HEK293 (cell line): ENCODE data around the gene CPEB4.
A peak's percentile ranks its signal among the peaks of the same experiment; 100 is the strongest.

Experiments used
- CTCF ChIA-PET: fragments of 350-600 bp; formaldehyde crosslinking; extraction: SDS; loops from one replicate; lab custom pipeline; 2021; ENCODE audit warnings: antibody characterized with exemption; lab: Yijun Ruan, JAX
- POLR2A ChIA-PET: fragments of 300-600 bp; formaldehyde crosslinking; extraction: SDS; loops from one replicate; lab custom pipeline; 2020; ENCODE audit warnings: antibody characterized with exemption, inconsistent platforms; lab: Yijun Ruan, JAX
- H3K27ac ChIP-seq: fragments of 200-500 bp; sonication (Bioruptor generic); 2 replicates; pipeline ENCODE4 v1.5.1; 2014; ENCODE audit warnings: low read depth, low read length, control low read depth, inconsistent platforms; ENCODE audit errors: extremely low read depth
- H3K36me3 ChIP-seq, 2 experiments: fragments of 200-500 bp in 1 of 2; sonication (Bioruptor generic) in 1 of 2; 1 replicate in 1 of 2; 2 replicates in 1 of 2; pipeline ENCODE4 v1.5.1; 2014 to 2017; ENCODE audit warnings: inconsistent platforms in 2 of 2, low read length in 2 of 2; ENCODE audit not compliant: control insufficient read depth in 2 of 2, insufficient read depth in 1 of 2
- H3K4me1 ChIP-seq: fragments of 200-500 bp; sonication (Bioruptor generic); 2 replicates; pipeline ENCODE4 v1.5.1; 2014; ENCODE audit warnings: mild to moderate bottlenecking, low read length, inconsistent platforms; ENCODE audit not compliant: control insufficient read depth, insufficient read depth
- H3K4me3 ChIP-seq: 2 replicates; pipeline ENCODE4 v1.5.1; 2011; ENCODE audit warnings: low read depth, mild to moderate bottlenecking, control low read depth, low read length, moderate library complexity
- H3K9me3 ChIP-seq: fragments of 200-500 bp; sonication (Bioruptor generic); 2 replicates; pipeline ENCODE4 v1.5.1; 2014; ENCODE audit warnings: low read depth, low read length, inconsistent platforms; ENCODE audit not compliant: control insufficient read depth, insufficient read depth
- GLI2 ChIP-seq: fragments of 450-650 bp; formaldehyde crosslinking; IDR thresholded peaks from 2 replicates; pipeline ENCODE4; 2017; ENCODE audit warnings: missing biosample characterization, missing genetic modification characterization, low read depth, borderline replicate concordance
- IKZF3 ChIP-seq: fragments of 450-650 bp; IDR thresholded peaks from 2 replicates; pipeline ENCODE4 v1.5.0; 2018; ENCODE audit warnings: missing biosample characterization, mild to moderate bottlenecking, missing genetic modification characterization, moderate library complexity
- KLF8 ChIP-seq: fragments of 450-650 bp; formaldehyde crosslinking; IDR thresholded peaks from 2 replicates; pipeline ENCODE4 v1.5.1; 2016; ENCODE audit warnings: missing biosample characterization, missing genetic modification characterization
- KLF9 ChIP-seq: fragments of 450-650 bp; formaldehyde crosslinking; IDR thresholded peaks from 2 replicates; pipeline ENCODE4 v1.5.1; 2016; ENCODE audit warnings: missing biosample characterization, missing genetic modification characterization, low read depth
- TCF7L2 ChIP-seq: IDR thresholded peaks from 2 replicates; pipeline ENCODE4 v1.6.1; 2011; ENCODE audit warnings: low read depth, mild to moderate bottlenecking, inconsistent platforms, low read length, moderate library complexity, borderline replicate concordance
- WT1 ChIP-seq: fragments of 450-650 bp; formaldehyde crosslinking; IDR thresholded peaks from 2 replicates; pipeline ENCODE4 v1.5.1; 2016; ENCODE audit warnings: missing biosample characterization, missing genetic modification characterization
- YY1 ChIP-seq: fragments of 450-650 bp; formaldehyde crosslinking; IDR thresholded peaks from 2 replicates; pipeline ENCODE4 v1.5.1; 2018; ENCODE audit warnings: missing biosample characterization, missing genetic modification characterization
- ZEB2 ChIP-seq: fragments of 450-650 bp; formaldehyde crosslinking; IDR thresholded peaks from 2 replicates; pipeline ENCODE4 v1.5.1; 2016; ENCODE audit warnings: missing biosample characterization, missing genetic modification characterization
- ZNF239 ChIP-seq: fragments of 450-650 bp; formaldehyde crosslinking; IDR thresholded peaks from 2 replicates; pipeline ENCODE4 v1.5.1; 2016; ENCODE audit warnings: missing biosample characterization, missing genetic modification characterization
- ZNF24 ChIP-seq: fragments of 450-650 bp; formaldehyde crosslinking; IDR thresholded peaks from 2 replicates; pipeline ENCODE4 v1.5.1; 2016; ENCODE audit warnings: missing biosample characterization, missing genetic modification characterization
- ZNF248 ChIP-seq: fragments of 450-650 bp; formaldehyde crosslinking; IDR thresholded peaks from 2 replicates; pipeline ENCODE4 v1.5.1; 2017; ENCODE audit warnings: missing biosample characterization, missing genetic modification characterization
- ZNF335 ChIP-seq: fragments of 450-650 bp; formaldehyde crosslinking; conservative IDR thresholded peaks from 2 replicates; pipeline ENCODE4 v1.5.1; 2016; ENCODE audit warnings: missing biosample characterization, missing genetic modification characterization
- ZNF341 ChIP-seq: fragments of 450-650 bp; formaldehyde crosslinking; IDR thresholded peaks from 2 replicates; pipeline ENCODE4; 2016; ENCODE audit warnings: low read depth, missing biosample characterization, missing genetic modification characterization
- ZNF433 ChIP-seq: fragments of 450-650 bp; formaldehyde crosslinking; IDR thresholded peaks from 2 replicates; pipeline ENCODE4 v1.5.1; 2016; ENCODE audit warnings: missing biosample characterization, missing genetic modification characterization, low read depth
- ZNF473 ChIP-seq: fragments of 450-650 bp; formaldehyde crosslinking; IDR thresholded peaks from 2 replicates; pipeline ENCODE4 v1.5.1; 2017; ENCODE audit warnings: missing biosample characterization, missing genetic modification characterization
- ZNF510 ChIP-seq: fragments of 450-650 bp; formaldehyde crosslinking; IDR thresholded peaks from 2 replicates; pipeline ENCODE4 v1.5.1; 2018; ENCODE audit warnings: mild to moderate bottlenecking, missing genetic modification characterization, missing biosample characterization; ENCODE audit not compliant: insufficient replicate concordance
- ZNF624 ChIP-seq: fragments of 450-650 bp; formaldehyde crosslinking; IDR thresholded peaks from 2 replicates; pipeline ENCODE4 v1.5.1; 2017; ENCODE audit warnings: missing biosample characterization, missing genetic modification characterization
- ZNF629 ChIP-seq: fragments of 450-650 bp; formaldehyde crosslinking; IDR thresholded peaks from 2 replicates; pipeline ENCODE4 v1.5.1; 2017; ENCODE audit warnings: missing biosample characterization, missing genetic modification characterization
- ZNF747 ChIP-seq: fragments of 450-650 bp; formaldehyde crosslinking; IDR thresholded peaks from 2 replicates; pipeline ENCODE4 v1.5.1; 2016; ENCODE audit warnings: missing biosample characterization, missing genetic modification characterization
- TF ChIP-seq, protein P1 (sequence below): fragments of 450-650 bp; formaldehyde crosslinking; IDR thresholded peaks from 2 replicates; pipeline ENCODE4 v1.5.1; 2016; ENCODE audit warnings: missing biosample characterization, missing genetic modification characterization
- TF ChIP-seq, protein P2 (sequence below): fragments of 450-650 bp; formaldehyde crosslinking; IDR thresholded peaks from 2 replicates; pipeline ENCODE4 v1.5.1; 2016; ENCODE audit warnings: missing biosample characterization, missing genetic modification characterization
- TF ChIP-seq, protein P3 (sequence below): IDR thresholded peaks from 2 replicates; pipeline ENCODE4 v1.6.1; 2011; ENCODE audit warnings: mild to moderate bottlenecking, low read depth, low read length, borderline replicate concordance
- TF ChIP-seq, protein P4 (sequence below): fragments of 450-650 bp; formaldehyde crosslinking; IDR thresholded peaks from 2 replicates; pipeline ENCODE4 v1.5.1; 2016; ENCODE audit warnings: missing biosample characterization, missing genetic modification characterization
- TF ChIP-seq, protein P5 (sequence below): fragments of 450-650 bp; formaldehyde crosslinking; IDR thresholded peaks from 2 replicates; pipeline ENCODE4 v1.5.1; 2017; ENCODE audit warnings: missing biosample characterization, missing genetic modification characterization
- TF ChIP-seq, protein P6 (sequence below): fragments of 450-650 bp; formaldehyde crosslinking; conservative IDR thresholded peaks from 2 replicates; pipeline ENCODE4 v1.5.1; 2016; ENCODE audit warnings: low read depth, missing biosample characterization, missing genetic modification characterization

CPEB4 gene

DNA sequence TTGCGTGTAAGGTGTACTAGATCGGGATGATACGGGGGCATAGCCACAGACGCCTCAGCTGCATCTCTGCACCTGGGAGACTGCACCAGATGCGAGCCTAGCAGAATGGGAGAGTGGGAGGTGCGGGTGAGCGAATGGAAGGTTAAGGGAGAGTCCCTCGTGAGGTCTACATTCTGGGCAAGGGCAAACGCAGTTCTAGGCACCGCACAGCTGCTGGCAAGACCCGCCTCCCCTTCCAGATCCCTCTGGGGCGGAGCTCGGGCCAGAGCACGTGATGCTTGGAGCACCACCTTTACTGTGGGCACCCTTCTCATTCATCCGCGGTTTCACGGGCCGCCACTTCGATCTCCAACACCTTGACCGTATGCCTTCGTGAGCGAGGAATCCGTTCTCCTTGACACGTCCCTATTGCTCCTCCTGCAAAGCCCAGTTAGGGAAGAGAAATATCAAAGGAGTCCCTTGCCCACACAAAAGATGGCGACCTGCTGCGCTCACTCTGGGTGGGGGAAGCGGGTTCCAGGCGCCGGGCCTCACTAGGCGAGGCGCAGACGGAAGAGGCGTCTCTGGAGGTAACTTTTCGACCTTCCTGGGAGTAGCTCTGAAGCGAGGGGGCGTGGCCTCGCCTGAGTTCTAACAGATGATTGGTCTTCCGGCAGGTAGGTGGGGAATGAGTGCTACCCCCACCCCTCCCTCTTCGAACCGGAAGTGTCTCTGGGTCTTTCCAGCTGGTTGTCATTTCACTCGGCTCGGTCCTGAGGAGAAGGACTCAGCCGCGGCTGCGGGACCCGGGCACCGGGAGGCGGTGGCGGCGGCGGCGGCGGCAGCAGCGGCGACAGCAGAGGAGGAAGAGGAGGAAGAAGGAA is at the start of gene CPEB4:
Gene CPEB4 (plus strand): TSS at position 740 of the 863 bp plus-strand sequence. CDS start 1,385 bp downstream, outside the sequence.
- ChIA-PET CTCF (interaction anchor here (0.6 kb wide), 2 partner anchors 14 to 67 kb away, joined by 3 read pairs; no protein-coding TSS in a partner anchor), POLR2A (interaction anchor here (0.6 to 1.5 kb wide), 28 partner anchors 8 to 258 kb away, joined by 3 to 12 read pairs (median 4); no protein-coding TSS in a partner anchor)
- H3K4me3 ChIP-seq = peak within 1 kb of the TSS; percentile 81
- H3K27ac ChIP-seq = peak within 1 kb of the TSS; percentile 97
- no peaks in the 10 kb centered on the region for H3K9me3 ChIP-seq
- no peaks in the 10 kb centered on the region for H3K36me3 ChIP-seq
- H3K4me1 ChIP-seq = peaks cover 9% of the 10 kb centered on the region
- TF ChIP-seq ZNF629 (tag by site-specific recombination) (peak; percentile 63), ZNF433 (tag by site-specific recombination) (no peak), KLF9 (tag by site-specific recombination) (peak; percentile 43; the same call in 1 of the 2 replicates), TCF7L2 (peak; percentile 37; the same call in 1 of the 2 replicates), YY1 (tag by site-specific recombination) (peak; percentile 100), ZNF510 (tag by site-specific recombination) (no peak), ZNF341 (tag by site-specific recombination) (peak; percentile 85), ZNF624 (no peak), ZNF747 (tag by site-specific recombination) (no peak), ZNF335 (tag by site-specific recombination) (peak; percentile 93), KLF8 (tag by site-specific recombination) (peak; percentile 99), WT1 (peak; percentile 50; the same call in 1 of the 2 replicates), ZNF248 (no peak), IKZF3 (tag by site-specific recombination) (0 out of 2 replicates have a peak, but pooled peaks have one; percentile 13), ZNF24 (tag by site-specific recombination) (peak; percentile 65; the same call in 1 of the 2 replicates), ZNF473 (tag by site-specific recombination) (no peak), ZEB2 (tag by site-specific recombination) (peak; percentile 67; the same call in 1 of the 2 replicates), ZNF239 (tag by site-specific recombination) (no peak), GLI2 (tag by site-specific recombination) (no peak)
- TF ChIP-seq, protein P1, sequence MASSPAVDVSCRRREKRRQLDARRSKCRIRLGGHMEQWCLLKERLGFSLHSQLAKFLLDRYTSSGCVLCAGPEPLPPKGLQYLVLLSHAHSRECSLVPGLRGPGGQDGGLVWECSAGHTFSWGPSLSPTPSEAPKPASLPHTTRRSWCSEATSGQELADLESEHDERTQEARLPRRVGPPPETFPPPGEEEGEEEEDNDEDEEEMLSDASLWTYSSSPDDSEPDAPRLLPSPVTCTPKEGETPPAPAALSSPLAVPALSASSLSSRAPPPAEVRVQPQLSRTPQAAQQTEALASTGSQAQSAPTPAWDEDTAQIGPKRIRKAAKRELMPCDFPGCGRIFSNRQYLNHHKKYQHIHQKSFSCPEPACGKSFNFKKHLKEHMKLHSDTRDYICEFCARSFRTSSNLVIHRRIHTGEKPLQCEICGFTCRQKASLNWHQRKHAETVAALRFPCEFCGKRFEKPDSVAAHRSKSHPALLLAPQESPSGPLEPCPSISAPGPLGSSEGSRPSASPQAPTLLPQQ (tag by site-specific recombination) = peak; percentile 63; the same call in 1 of the 2 replicates
- TF ChIP-seq, protein P2, sequence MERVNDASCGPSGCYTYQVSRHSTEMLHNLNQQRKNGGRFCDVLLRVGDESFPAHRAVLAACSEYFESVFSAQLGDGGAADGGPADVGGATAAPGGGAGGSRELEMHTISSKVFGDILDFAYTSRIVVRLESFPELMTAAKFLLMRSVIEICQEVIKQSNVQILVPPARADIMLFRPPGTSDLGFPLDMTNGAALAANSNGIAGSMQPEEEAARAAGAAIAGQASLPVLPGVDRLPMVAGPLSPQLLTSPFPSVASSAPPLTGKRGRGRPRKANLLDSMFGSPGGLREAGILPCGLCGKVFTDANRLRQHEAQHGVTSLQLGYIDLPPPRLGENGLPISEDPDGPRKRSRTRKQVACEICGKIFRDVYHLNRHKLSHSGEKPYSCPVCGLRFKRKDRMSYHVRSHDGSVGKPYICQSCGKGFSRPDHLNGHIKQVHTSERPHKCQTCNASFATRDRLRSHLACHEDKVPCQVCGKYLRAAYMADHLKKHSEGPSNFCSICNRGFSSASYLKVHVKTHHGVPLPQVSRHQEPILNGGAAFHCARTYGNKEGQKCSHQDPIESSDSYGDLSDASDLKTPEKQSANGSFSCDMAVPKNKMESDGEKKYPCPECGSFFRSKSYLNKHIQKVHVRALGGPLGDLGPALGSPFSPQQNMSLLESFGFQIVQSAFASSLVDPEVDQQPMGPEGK = peak; percentile 93
- TF ChIP-seq, protein P3, sequence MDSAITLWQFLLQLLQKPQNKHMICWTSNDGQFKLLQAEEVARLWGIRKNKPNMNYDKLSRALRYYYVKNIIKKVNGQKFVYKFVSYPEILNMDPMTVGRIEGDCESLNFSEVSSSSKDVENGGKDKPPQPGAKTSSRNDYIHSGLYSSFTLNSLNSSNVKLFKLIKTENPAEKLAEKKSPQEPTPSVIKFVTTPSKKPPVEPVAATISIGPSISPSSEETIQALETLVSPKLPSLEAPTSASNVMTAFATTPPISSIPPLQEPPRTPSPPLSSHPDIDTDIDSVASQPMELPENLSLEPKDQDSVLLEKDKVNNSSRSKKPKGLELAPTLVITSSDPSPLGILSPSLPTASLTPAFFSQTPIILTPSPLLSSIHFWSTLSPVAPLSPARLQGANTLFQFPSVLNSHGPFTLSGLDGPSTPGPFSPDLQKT = no peak; the same call in 1 of the 2 replicates
- TF ChIP-seq, protein P4, sequence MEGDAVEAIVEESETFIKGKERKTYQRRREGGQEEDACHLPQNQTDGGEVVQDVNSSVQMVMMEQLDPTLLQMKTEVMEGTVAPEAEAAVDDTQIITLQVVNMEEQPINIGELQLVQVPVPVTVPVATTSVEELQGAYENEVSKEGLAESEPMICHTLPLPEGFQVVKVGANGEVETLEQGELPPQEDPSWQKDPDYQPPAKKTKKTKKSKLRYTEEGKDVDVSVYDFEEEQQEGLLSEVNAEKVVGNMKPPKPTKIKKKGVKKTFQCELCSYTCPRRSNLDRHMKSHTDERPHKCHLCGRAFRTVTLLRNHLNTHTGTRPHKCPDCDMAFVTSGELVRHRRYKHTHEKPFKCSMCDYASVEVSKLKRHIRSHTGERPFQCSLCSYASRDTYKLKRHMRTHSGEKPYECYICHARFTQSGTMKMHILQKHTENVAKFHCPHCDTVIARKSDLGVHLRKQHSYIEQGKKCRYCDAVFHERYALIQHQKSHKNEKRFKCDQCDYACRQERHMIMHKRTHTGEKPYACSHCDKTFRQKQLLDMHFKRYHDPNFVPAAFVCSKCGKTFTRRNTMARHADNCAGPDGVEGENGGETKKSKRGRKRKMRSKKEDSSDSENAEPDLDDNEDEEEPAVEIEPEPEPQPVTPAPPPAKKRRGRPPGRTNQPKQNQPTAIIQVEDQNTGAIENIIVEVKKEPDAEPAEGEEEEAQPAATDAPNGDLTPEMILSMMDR = 0 out of 2 replicates have a peak, but pooled peaks have one; percentile 7
- TF ChIP-seq, protein P5, sequence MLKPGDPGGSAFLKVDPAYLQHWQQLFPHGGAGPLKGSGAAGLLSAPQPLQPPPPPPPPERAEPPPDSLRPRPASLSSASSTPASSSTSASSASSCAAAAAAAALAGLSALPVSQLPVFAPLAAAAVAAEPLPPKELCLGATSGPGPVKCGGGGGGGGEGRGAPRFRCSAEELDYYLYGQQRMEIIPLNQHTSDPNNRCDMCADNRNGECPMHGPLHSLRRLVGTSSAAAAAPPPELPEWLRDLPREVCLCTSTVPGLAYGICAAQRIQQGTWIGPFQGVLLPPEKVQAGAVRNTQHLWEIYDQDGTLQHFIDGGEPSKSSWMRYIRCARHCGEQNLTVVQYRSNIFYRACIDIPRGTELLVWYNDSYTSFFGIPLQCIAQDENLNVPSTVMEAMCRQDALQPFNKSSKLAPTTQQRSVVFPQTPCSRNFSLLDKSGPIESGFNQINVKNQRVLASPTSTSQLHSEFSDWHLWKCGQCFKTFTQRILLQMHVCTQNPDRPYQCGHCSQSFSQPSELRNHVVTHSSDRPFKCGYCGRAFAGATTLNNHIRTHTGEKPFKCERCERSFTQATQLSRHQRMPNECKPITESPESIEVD (tag by site-specific recombination) = no peak
- TF ChIP-seq, protein P6, sequence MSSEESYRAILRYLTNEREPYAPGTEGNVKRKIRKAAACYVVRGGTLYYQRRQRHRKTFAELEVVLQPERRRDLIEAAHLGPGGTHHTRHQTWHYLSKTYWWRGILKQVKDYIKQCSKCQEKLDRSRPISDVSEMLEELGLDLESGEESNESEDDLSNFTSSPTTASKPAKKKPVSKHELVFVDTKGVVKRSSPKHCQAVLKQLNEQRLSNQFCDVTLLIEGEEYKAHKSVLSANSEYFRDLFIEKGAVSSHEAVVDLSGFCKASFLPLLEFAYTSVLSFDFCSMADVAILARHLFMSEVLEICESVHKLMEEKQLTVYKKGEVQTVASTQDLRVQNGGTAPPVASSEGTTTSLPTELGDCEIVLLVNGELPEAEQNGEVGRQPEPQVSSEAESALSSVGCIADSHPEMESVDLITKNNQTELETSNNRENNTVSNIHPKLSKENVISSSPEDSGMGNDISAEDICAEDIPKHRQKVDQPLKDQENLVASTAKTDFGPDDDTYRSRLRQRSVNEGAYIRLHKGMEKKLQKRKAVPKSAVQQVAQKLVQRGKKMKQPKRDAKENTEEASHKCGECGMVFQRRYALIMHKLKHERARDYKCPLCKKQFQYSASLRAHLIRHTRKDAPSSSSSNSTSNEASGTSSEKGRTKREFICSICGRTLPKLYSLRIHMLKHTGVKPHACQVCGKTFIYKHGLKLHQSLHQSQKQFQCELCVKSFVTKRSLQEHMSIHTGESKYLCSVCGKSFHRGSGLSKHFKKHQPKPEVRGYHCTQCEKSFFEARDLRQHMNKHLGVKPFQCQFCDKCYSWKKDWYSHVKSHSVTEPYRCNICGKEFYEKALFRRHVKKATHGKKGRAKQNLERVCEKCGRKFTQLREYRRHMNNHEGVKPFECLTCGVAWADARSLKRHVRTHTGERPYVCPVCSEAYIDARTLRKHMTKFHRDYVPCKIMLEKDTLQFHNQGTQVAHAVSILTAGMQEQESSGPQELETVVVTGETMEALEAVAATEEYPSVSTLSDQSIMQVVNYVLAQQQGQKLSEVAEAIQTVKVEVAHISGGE (tag by site-specific recombination) = peak; percentile 98
